AG10803 (cell line): ENCODE measurements around the gene TEX53.

Experiments used
- DNase-seq: peaks from one replicate; pipeline ENCODE4 v3.0.0; 2010; ENCODE audit warnings: low read depth
- H3K4me3 ChIP-seq: 2 replicates; pipeline ENCODE4 v1.5.1; 2011; ENCODE audit warnings: mild to moderate bottlenecking, low read length, control low read depth
- TF ChIP-seq, protein P1 (sequence below): conservative IDR thresholded peaks from 2 replicates; pipeline ENCODE4 v1.5.1; 2011; ENCODE audit warnings: mild to moderate bottlenecking, low read length, control low read depth, inconsistent platforms

The TEX53 gene

DNA sequence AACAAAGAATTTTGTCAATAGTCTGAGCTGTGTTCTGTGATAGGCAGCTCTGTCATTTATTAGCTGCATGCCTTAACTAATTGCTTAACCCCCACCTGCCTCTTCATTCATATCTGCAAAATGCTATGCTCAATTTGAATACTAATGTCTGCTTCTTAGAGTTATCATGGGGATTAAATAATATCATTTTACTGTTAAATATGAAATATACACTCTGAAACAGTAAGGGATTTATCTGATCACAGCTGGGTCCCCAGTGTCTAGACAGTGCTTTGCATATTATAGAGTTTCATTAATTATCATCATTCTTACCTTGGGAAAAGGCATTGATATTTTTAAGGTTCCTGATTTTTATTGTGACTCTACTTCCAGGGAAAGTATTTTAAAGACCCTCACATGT, 12.4 kb upstream of the TEX53 start:
- TF ChIP-seq, protein P1, sequence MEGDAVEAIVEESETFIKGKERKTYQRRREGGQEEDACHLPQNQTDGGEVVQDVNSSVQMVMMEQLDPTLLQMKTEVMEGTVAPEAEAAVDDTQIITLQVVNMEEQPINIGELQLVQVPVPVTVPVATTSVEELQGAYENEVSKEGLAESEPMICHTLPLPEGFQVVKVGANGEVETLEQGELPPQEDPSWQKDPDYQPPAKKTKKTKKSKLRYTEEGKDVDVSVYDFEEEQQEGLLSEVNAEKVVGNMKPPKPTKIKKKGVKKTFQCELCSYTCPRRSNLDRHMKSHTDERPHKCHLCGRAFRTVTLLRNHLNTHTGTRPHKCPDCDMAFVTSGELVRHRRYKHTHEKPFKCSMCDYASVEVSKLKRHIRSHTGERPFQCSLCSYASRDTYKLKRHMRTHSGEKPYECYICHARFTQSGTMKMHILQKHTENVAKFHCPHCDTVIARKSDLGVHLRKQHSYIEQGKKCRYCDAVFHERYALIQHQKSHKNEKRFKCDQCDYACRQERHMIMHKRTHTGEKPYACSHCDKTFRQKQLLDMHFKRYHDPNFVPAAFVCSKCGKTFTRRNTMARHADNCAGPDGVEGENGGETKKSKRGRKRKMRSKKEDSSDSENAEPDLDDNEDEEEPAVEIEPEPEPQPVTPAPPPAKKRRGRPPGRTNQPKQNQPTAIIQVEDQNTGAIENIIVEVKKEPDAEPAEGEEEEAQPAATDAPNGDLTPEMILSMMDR, result no peak

DNA sequence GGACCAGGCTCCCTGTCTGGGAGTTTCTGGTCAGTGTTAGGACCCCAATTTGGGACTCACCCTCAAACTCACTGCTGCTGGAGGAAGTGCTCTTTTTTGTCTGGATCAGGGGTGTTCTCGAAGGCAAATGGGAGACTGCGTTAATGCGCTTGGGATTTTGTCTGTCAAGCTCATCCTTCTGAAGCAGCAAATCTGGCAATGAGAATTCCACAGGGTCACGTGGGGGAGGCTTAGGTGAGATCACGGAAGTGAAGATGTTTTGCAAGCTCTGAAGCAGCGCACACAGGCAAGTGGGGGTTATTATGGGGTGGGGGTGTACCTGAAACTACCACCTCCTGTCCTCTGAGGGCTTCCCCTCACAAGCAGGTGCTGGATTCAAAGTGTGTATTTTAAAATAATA, 10.5 kb upstream of the TEX53 start:
- TF ChIP-seq, protein P1, result no peak
- no peak overlapping the region for H3K4me3 ChIP-seq
- DNase-seq, result no peak

More for the DNA sequence above, 12.4 kb upstream of the TEX53 start:
- no peak for DNase-seq
- no peak overlapping the region for H3K4me3 ChIP-seq

DNA sequence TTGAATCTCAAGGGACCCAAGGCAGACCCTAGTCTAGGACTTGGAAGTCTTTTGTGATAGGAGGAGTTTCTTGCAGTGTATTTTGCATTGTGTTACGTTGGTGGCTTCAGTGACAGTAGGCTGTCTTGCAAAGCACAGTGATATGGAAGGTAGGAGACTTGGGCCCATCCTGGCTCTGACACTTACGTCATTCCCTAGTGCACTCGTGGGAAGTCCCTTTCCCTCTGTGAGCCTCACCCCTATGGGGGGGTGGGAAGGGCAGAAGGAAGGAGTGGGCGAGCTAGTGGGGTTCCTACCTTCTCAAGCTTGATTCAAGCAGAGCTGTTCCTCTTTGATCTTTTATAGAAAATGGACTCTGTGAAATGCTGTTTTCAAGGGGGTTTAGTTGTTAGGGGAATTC, 9.2 kb upstream of the TEX53 start:
- TF ChIP-seq, protein P1, result no peak
- DNase-seq, result no peak
- H3K4me3 ChIP-seq, result no peak overlapping the region

DNA sequence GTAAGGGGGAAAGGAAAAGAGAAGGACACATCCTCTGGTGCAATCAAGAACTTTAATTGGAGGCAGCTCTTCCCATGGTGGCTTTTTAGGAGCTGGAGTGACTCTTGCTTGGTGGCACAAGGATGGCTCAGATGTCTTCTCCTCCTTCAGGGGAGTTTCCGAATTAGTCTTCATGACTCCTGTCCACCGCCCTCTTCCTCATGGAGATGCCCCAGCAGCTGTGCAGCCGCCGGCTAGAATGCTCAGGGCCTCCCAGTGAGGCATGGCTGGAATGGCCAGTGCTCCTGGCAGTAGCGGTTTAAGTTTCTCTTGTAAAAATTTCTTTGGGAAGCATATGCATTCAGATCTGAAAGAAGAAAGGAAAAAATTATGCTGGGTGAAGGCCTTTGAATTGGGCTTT, 8.8 kb upstream of the TEX53 start:
- DNase-seq, result no peak
- no peak overlapping the region for H3K4me3 ChIP-seq
- TF ChIP-seq, protein P1, result no peak

DNA sequence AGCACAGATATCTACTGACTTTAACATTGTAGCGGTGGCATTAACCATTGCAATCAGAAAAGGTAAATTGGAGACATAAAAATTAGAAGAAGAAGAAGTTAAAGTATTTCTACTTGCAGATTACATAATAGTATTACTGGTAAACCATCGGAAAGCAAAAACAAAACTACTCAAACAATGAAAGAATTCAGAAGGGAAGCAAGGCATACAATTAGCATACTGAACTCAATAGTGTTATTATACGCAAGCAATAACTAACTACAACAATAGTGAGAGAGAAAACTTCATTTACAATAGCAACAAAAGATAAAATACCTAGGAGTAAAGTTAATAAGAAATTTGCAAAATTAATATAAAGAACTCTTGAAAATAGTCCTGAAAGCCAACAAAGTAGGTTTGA, 6.6 kb upstream of the TEX53 start:
- no peak for DNase-seq
- TF ChIP-seq, protein P1, result no peak

DNA sequence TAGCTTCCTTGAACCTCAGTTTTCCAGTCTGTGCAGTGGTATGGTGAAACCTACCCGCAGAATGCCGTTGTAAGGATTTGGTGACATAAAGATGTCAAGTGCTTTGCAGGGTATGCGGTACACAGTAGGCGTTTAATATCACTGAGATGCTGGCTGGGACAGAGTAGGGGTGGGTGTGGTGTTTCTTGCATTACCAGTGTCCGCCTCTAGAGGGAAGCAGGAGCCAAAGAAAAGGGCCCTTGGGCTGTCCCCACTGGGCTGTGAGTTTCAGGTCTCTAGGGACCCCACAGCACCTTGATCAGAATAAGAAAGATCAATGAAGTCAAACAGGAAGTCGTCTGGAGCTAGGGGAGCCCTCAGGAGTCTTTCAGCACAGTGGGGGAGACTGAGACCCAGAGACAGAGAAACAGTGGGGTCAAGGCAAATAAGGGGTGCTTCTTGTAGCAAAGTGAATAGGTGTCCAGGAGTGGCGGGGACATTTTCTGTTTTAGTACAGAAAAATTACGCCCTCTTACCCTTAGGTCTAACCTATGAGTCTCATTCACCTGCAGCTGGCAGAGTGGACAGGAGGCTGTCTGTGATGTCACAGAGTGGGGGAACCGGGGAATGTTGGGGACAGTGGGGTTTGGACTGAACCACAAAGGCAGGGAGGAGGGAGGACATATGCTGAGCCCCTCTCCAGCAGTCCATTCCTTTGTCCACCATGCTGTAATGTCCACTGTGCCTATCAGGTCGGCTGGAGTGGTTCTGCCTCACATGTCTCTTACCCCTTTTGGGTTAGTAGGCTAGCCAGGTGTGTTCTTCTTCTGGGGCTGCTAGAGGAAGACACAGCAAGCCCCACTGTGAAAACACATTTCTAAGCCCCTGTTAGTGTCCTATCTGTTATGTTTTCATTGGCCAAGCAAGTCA, 4.7 kb upstream of the TEX53 start:
- H3K4me3 ChIP-seq, result no peak overlapping the region
- TF ChIP-seq, protein P1, result peak; percentile 93
- DNase-seq, result no peak

More for the DNA sequence above, 6.6 kb upstream of the TEX53 start:
- no peak overlapping the region for H3K4me3 ChIP-seq

DNA sequence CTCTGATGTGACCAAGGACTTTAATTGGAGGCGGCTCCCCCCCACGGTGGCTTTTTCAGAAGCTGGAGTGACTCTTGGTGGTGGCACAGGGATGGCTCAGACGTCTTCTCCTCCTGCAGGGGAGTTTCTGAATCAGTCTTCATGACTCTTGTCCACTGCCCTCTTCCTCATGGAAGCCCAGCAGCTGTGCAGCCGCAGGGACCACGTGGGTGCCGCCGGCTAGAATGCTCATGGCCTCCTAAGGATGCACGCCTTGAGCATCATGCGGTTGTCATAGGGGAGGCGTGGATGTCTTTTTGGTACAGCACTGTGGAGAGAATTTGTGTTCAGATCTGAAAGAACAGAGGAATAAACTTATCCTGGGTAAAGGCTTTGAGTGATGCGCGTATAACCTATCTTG, 1.3 kb downstream of the TEX53 start:
- TF ChIP-seq, protein P1, result no peak
- DNase-seq, result no peak
- no peak overlapping the region for H3K4me3 ChIP-seq
